IPS-20b (cell line): ENCODE measurements around the gene NUBP2.

ENCODE experiments used
- H3K27ac ChIP-seq: one replicate; pipeline ENCODE4 v1.5.1; 2013; ENCODE audit warnings: low read length
- H3K27me3 ChIP-seq: 2 replicates; pipeline ENCODE4 v1.6.1; 2013; ENCODE audit warnings: mild to moderate bottlenecking, low read length, inconsistent platforms; ENCODE audit not compliant: insufficient read depth
- H3K36me3 ChIP-seq: 2 replicates; pipeline ENCODE4 v1.6.1; 2013; ENCODE audit warnings: low read depth, mild to moderate bottlenecking, inconsistent platforms, low read length, moderate library complexity; ENCODE audit not compliant: insufficient read depth
- H3K4me1 ChIP-seq: 2 replicates; pipeline ENCODE4 v1.6.1; 2013; ENCODE audit warnings: mild to moderate bottlenecking, control low read depth, inconsistent platforms, low read length, moderate library complexity; ENCODE audit not compliant: insufficient read depth
- H3K4me3 ChIP-seq: 2 replicates; pipeline ENCODE4 v1.5.1; 2013; ENCODE audit warnings: mild to moderate bottlenecking, low read length, inconsistent platforms
- H3K9ac ChIP-seq: 2 replicates; pipeline ENCODE4 v1.6.1; 2013; ENCODE audit warnings: low read depth, mild to moderate bottlenecking, inconsistent platforms, low read length, moderate library complexity
- H3K9me3 ChIP-seq: 2 replicates; pipeline ENCODE4 v1.6.1; 2013; ENCODE audit warnings: mild to moderate bottlenecking, low read depth, low read length, inconsistent platforms; ENCODE audit not compliant: insufficient read depth

The NUBP2 gene

GRCh38 chr16:1809281-1809801 is 26.6 kb downstream of the NUBP2 start:
- Histone ChIP-seq H3K9me3 (no peaks in the 10 kb centered on the region), H3K27ac (no peak overlapping the region), H3K36me3 (0 out of 2 replicates have a peak, but pooled peaks cover 9% of the 10 kb centered on the region), H3K4me1 (no peaks in the 10 kb centered on the region), H3K4me3 (no peak overlapping the region), H3K9ac (no peak overlapping the region), H3K27me3 (no peaks in the 10 kb centered on the region)

GRCh38 chr16:1810106-1810505 is 27.3 kb downstream of the NUBP2 start:
- Histone ChIP-seq H3K27ac (no peak overlapping the region), H3K36me3 (0 out of 2 replicates have a peak, but pooled peaks cover 9% of the 10 kb centered on the region)

GRCh38 chr16:1810536-1810935 is 27.8 kb downstream of the NUBP2 start:
- no peak overlapping the region for H3K27ac ChIP-seq
- no peaks in the 10 kb centered on the region for H3K27me3 ChIP-seq
- H3K9ac ChIP-seq: no peak overlapping the region
- no peaks in the 10 kb centered on the region for H3K9me3 ChIP-seq
- 0 out of 2 replicates have a peak, but pooled peaks cover 9% of the 10 kb centered on the region for H3K36me3 ChIP-seq
- H3K4me3 ChIP-seq: no peak overlapping the region
- no peaks in the 10 kb centered on the region for H3K4me1 ChIP-seq

More at GRCh38 chr16:1810106-1810505, 27.3 kb downstream of the NUBP2 start:
- Histone ChIP-seq H3K9me3 (no peaks in the 10 kb centered on the region), H3K27me3 (no peaks in the 10 kb centered on the region), H3K9ac (no peak overlapping the region), H3K4me1 (no peaks in the 10 kb centered on the region), H3K4me3 (no peak overlapping the region)

- Histone ChIP-seq H3K4me1 (no peaks in the 10 kb centered on the region), H3K27me3 (no peaks in the 10 kb centered on the region), H3K9ac (no peak overlapping the region), H3K36me3 (peaks cover 15% of the 10 kb centered on the region; the same call in 1 of the 2 replicates), H3K27ac (no peak overlapping the region), H3K9me3 (no peaks in the 10 kb centered on the region), H3K4me3 (no peak overlapping the region)
Measured at GRCh38 chr16:1812732-1813163, 30.0 kb downstream of the NUBP2 start.

- Histone ChIP-seq H3K27me3 (no peaks in the 10 kb centered on the region), H3K4me3 (no peak overlapping the region), H3K27ac (no peak overlapping the region), H3K4me1 (no peaks in the 10 kb centered on the region), H3K9ac (no peak overlapping the region), H3K9me3 (no peaks in the 10 kb centered on the region), H3K36me3 (peaks cover 6% of the 10 kb centered on the region; the same call in 1 of the 2 replicates)
Measured at GRCh38 chr16:1815461-1815860, 32.7 kb downstream of the NUBP2 start.

- Histone ChIP-seq H3K27me3 (no peaks in the 10 kb centered on the region), H3K9ac (no peak overlapping the region), H3K4me1 (no peaks in the 10 kb centered on the region), H3K36me3 (peaks cover 6% of the 10 kb centered on the region; the same call in 1 of the 2 replicates), H3K27ac (no peak overlapping the region), H3K4me3 (no peak overlapping the region), H3K9me3 (no peaks in the 10 kb centered on the region)
Measured at GRCh38 chr16:1816396-1817275, 33.9 kb downstream of the NUBP2 start.

- Histone ChIP-seq H3K27me3 (no peaks in the 10 kb centered on the region), H3K9ac (no peak overlapping the region), H3K36me3 (peaks cover 6% of the 10 kb centered on the region; the same call in 1 of the 2 replicates), H3K9me3 (no peaks in the 10 kb centered on the region), H3K4me3 (no peak overlapping the region), H3K27ac (no peak overlapping the region), H3K4me1 (no peaks in the 10 kb centered on the region)
Measured at GRCh38 chr16:1817276-1817589, 34.5 kb downstream of the NUBP2 start.

- Histone ChIP-seq H3K4me3 (no peak overlapping the region), H3K9me3 (no peaks in the 10 kb centered on the region), H3K27ac (no peak overlapping the region), H3K27me3 (no peaks in the 10 kb centered on the region), H3K4me1 (no peaks in the 10 kb centered on the region), H3K9ac (no peak overlapping the region), H3K36me3 (peaks cover 6% of the 10 kb centered on the region; the same call in 1 of the 2 replicates)
Measured at GRCh38 chr16:1817716-1818115, 35.0 kb downstream of the NUBP2 start.

- Histone ChIP-seq H3K27ac (no peak overlapping the region), H3K27me3 (no peaks in the 10 kb centered on the region), H3K4me3 (no peak overlapping the region), H3K4me1 (no peaks in the 10 kb centered on the region), H3K9me3 (no peaks in the 10 kb centered on the region), H3K9ac (no peak overlapping the region), H3K36me3 (peaks cover 6% of the 10 kb centered on the region; the same call in 1 of the 2 replicates)
Measured at GRCh38 chr16:1818204-1818872, 35.6 kb downstream of the NUBP2 start.

- Histone ChIP-seq H3K9ac (no peak overlapping the region), H3K4me3 (no peak overlapping the region), H3K36me3 (peaks cover 6% of the 10 kb centered on the region; the same call in 1 of the 2 replicates), H3K4me1 (no peaks in the 10 kb centered on the region), H3K27me3 (no peaks in the 10 kb centered on the region), H3K27ac (no peak overlapping the region), H3K9me3 (no peaks in the 10 kb centered on the region)
Measured at GRCh38 chr16:1818873-1819525, 36.2 kb downstream of the NUBP2 start.

- Histone ChIP-seq H3K4me3 (no peak overlapping the region), H3K27ac (no peak overlapping the region), H3K4me1 (no peaks in the 10 kb centered on the region), H3K9me3 (no peaks in the 10 kb centered on the region), H3K27me3 (no peaks in the 10 kb centered on the region), H3K36me3 (peaks cover 6% of the 10 kb centered on the region; the same call in 1 of the 2 replicates), H3K9ac (no peak overlapping the region)
Measured at GRCh38 chr16:1819611-1820010, 36.9 kb downstream of the NUBP2 start.
